Stomach (tissue), 9 donors: ENCODE results near the gene MATK. TPM values are rescaled to one million over a fixed set of nuclear protein-coding genes. Genes with fewer than 3 reads are reported as not detected.
A peak's percentile ranks its signal among the peaks of the same experiment; 100 is the strongest.

Experiments used
- DNase-seq, 2 donors: peaks; one replicate each; pipeline versions ENCODE4 v3.0.0 to v3.0.0-alpha.2; 2013 to 2019
- H3K27ac ChIP-seq, 5 donors: fragments of 200-600 bp in 4 of 5; sonication (generic) in 4 of 5; one replicate each; pipeline ENCODE4 v1.5.1; 2013 to 2019; ENCODE audit warnings: mild to moderate bottlenecking in 1 of 5, moderate library complexity in 1 of 5
- H3K27me3 ChIP-seq, 3 donors: fragments of 200-600 bp; sonication (generic); one replicate each; pipeline ENCODE4 v1.5.1; 2017 to 2019; ENCODE audit warnings: mixed run types in 1 of 3
- H3K36me3 ChIP-seq, 4 donors: fragments of 200-600 bp; sonication (generic); 1 replicate in 3 of 4; 2 replicates in 1 of 4; pipeline ENCODE4 v1.5.1; 2016 to 2019
- H3K4me1 ChIP-seq, 4 donors: fragments of 200-600 bp; sonication (generic); one replicate each; pipeline ENCODE4 v1.5.1; 2016 to 2019
- H3K4me3 ChIP-seq, 4 donors: fragments of 200-600 bp; sonication (generic) in 3 of 4; one replicate each; pipeline ENCODE4 v1.5.1; 2016 to 2019; ENCODE audit warnings: mild to moderate bottlenecking in 1 of 4
- H3K9me3 ChIP-seq, 4 donors: fragments of 200-600 bp; sonication (generic); one replicate each; pipeline ENCODE4 v1.5.1; 2016 to 2019
- CTCF ChIP-seq, 7 experiments: fragments of 450-650 bp in 4 of 7; fragments of 200-600 bp in 3 of 7; sonication (generic) in 3 of 7; IDR thresholded peaks; one replicate each; pipeline ENCODE4 v1.5.1; 2016 to 2019; ENCODE audit warnings: antibody characterized with exemption in 7 of 7, control low read depth in 2 of 7, mild to moderate bottlenecking in 1 of 7
- EP300 ChIP-seq: sonication (generic); formaldehyde crosslinking; IDR thresholded peaks from one replicate; pipeline ENCODE4 v1.6.1; 2017; ENCODE audit warnings: antibody characterized with exemption
- POLR2A ChIP-seq, 4 donors: fragments of 450-650 bp; IDR thresholded peaks; one replicate each; pipeline ENCODE4 v1.6.1; 2016; ENCODE audit warnings: antibody characterized with exemption in 4 of 4, control low read depth in 2 of 4, mild to moderate bottlenecking in 1 of 4, moderate library complexity in 1 of 4
- POLR2AphosphoS5 ChIP-seq, 3 donors: sonication (generic); formaldehyde crosslinking; IDR thresholded peaks; one replicate each; pipeline ENCODE4 v1.6.1; 2016; ENCODE audit warnings: antibody characterized with exemption in 3 of 3
- WGBS, 5 donors: extraction: QIAGEN DNeasy Blood & Tissue Kit in 3 of 5; methylation state at CpG; one replicate each; pipeline versions ENCODE4 v1.1.5 to v1.1.7; 2013 to 2018; 5-methylcytosine and 5-hydroxymethylcytosine counted together
- intact Hi-C: fragments of 100-400 bp; cut with DNase I; formaldehyde crosslinking; loops from one replicate; pipeline ENCODE4 v1.15.1; 2023; ENCODE audit warnings: low total_unique reads
- polyA plus RNA-seq, 3 donors: library from polyadenylated mRNA; stranded (reverse); fragments of 200-250 nt; gene quantifications; one replicate each; pipeline ENCODE4 v1.2.3, GENCODE V29; 2013
- total RNA-seq, 5 donors: library from RNA; depleted of rRNA; stranded (reverse); fragments of >200 nt; gene quantifications; one replicate each; pipeline versions ENCODE4 v1.1.0 to v1.2.3, GENCODE V29; 2014 to 2016
- donor health status: healthy with polysubstance abuse.
- donor health status: Bipolar disorder and iron deficiency.
- donor health status: healthy.

Gene MATK
- total and polyA plus RNA-seq, 8 donors, result 1.4 to 48.7 (median 3.4) TPM; not detected in 1

DNA sequence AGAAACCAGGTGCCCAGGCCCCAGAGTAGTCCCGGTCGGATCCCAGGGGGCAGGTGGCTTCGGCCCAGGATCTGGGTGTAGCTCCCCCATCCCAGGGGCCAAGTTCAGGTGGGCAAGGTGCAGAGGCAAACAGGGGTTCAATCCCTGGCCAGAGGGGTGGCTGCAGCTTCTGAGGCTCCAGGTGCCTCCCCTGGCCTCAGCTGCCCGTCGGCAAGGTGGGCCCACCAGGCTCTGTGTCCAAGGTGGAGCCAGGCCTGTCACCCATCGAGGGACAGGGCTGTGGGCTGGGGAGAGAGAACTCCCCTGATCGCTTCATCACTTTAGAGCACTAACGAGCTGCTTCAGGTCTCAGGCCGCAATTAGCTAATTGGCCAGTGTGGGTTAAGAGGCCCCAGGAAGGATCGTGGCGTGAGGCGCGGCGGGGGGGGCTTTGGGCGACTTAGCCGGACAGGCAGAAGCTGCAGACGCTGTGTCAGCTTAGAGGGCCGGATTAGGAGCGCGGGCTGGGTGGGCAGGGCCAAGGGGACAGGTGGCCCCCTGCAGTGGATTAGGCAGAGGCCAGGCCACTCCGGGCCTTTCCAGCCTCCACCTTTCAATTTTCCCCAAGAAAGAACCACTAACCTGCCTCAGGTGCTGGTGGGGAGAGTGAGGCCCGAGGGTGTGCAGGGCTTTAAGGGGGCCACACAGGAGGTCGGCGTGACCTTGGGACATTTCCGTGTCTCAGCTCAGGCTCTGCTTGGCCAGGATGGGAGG, 11.4 kb downstream of the MATK start:
- intact Hi-C loops, result no loop called here
- no peak overlapping the region for H3K27ac ChIP-seq
- no peak overlapping the region for H3K4me3 ChIP-seq
- 60 to 75% (median 64%) methylated on average over 19 to 25 of the region's 25 CpGs for WGBS, 5 donors
- no peaks in the 10 kb centered on the region for H3K9me3 ChIP-seq
- TF ChIP-seq POLR2A (IDR thresholded peaks at IDR 0.05) (no peak), CTCF (IDR thresholded peaks at IDR 0.05) (no peak), POLR2AphosphoS5 (IDR thresholded peaks at IDR 0.05) (no peak), EP300 (no peak)
- no peaks in the 10 kb centered on the region for H3K4me1 ChIP-seq
- peaks cover 0 to 6% (median 3%) of the 10 kb centered on the region in 4 donors for H3K36me3 ChIP-seq
- H3K27me3 ChIP-seq, result peaks cover 0 to 19% (median 0%) of the 10 kb centered on the region in 3 donors
- DNase-seq, result peak in 1 of 2 donors; percentile 6

- DNase-seq, result no peak
- TF ChIP-seq POLR2AphosphoS5 (IDR thresholded peaks at IDR 0.05), result no peak
- TF ChIP-seq POLR2A (IDR thresholded peaks at IDR 0.05), result no peak
- no peak for TF ChIP-seq CTCF (IDR thresholded peaks at IDR 0.05)
- TF ChIP-seq EP300, result no peak
- 76 to 82% (median 81%) methylated on average over 12 of the region's 12 CpGs for WGBS, 5 donors
- Histone ChIP-seq H3K27ac (no peak overlapping the region), H3K4me1 (no peaks in the 10 kb centered on the region), H3K9me3 (no peaks in the 10 kb centered on the region), H3K4me3 (no peak overlapping the region), H3K27me3 (peaks cover 0 to 12% (median 0%) of the 10 kb centered on the region in 3 donors), H3K36me3 (peaks cover 0 to 14% (median 10%) of the 10 kb centered on the region in 4 donors)
- intact Hi-C loops, result no loop called here
Observed at GRCh38 chr19:3773814-3774515, 12.2 kb downstream of the MATK start.

GRCh38 chr19:3771906-3772455, 14.2 kb downstream of the MATK start, which contains the start of gene RAX2:
TSS of gene RAX2 (minus strand) at chr19:3772228. CDS start at chr19:3771742, 486 bp downstream.
- TF ChIP-seq EP300 (no peak), POLR2A (IDR thresholded peaks at IDR 0.05) (no peak), CTCF (IDR thresholded peaks at IDR 0.05) (no peak), POLR2AphosphoS5 (IDR thresholded peaks at IDR 0.05) (no peak)
- peaks cover 15 to 34% (median 30%) of the 10 kb centered on the region in 4 donors for H3K36me3 ChIP-seq
- H3K27me3 ChIP-seq, result no peaks in the 10 kb centered on the region
- DNase-seq, result no peak
- H3K4me3 ChIP-seq, result no peak within 1 kb of the TSS
- no peaks in the 10 kb centered on the region for H3K9me3 ChIP-seq
- 37 to 58% (median 42%) methylated on average over 14 to 23 of the region's 23 CpGs for WGBS, 5 donors
- no peaks in the 10 kb centered on the region for H3K4me1 ChIP-seq
- no peak within 1 kb of the TSS for H3K27ac ChIP-seq
- intact Hi-C loops, result no loop called here
